HG02588 (cell line): ENCODE results near the gene SOX30.

Experiments used
- ATAC-seq: cut with Tn5 transposase; IDR thresholded peaks from one replicate; pipeline ENCODE4 v1.9.1; 2021; ENCODE audit warnings: mild to moderate bottlenecking, moderate library complexity; ENCODE audit not compliant: unreplicated experiment

The SOX30 gene

GRCh38 chr5:157665467-157666070, 13.3 kb upstream of the SOX30 start:
- ATAC-seq = no peak

GRCh38 chr5:157659868-157660660, 7.8 kb upstream of the SOX30 start:
- no peak for ATAC-seq

DNA sequence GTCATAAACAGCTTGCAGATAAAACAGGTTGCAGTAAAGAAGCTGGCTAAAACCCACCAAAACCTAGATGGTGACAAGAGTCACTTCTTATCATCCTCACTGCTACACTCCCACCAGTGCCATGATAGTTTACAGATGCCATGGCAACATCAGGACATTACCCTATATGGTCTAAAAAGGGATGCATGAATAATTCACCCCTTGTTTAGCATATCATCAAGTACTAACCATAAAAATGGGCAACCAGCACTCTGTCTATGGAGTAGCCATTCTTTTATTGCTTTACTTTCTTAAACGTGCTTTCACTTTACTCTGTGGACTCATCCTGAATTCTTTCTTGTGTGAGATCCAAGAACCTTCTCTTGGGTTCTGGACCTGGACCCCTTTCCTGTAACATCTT, 6.7 kb upstream of the SOX30 start:
- ATAC-seq = no peak

GRCh38 chr5:157657516-157657915, 5.3 kb upstream of the SOX30 start:
- no peak for ATAC-seq

DNA sequence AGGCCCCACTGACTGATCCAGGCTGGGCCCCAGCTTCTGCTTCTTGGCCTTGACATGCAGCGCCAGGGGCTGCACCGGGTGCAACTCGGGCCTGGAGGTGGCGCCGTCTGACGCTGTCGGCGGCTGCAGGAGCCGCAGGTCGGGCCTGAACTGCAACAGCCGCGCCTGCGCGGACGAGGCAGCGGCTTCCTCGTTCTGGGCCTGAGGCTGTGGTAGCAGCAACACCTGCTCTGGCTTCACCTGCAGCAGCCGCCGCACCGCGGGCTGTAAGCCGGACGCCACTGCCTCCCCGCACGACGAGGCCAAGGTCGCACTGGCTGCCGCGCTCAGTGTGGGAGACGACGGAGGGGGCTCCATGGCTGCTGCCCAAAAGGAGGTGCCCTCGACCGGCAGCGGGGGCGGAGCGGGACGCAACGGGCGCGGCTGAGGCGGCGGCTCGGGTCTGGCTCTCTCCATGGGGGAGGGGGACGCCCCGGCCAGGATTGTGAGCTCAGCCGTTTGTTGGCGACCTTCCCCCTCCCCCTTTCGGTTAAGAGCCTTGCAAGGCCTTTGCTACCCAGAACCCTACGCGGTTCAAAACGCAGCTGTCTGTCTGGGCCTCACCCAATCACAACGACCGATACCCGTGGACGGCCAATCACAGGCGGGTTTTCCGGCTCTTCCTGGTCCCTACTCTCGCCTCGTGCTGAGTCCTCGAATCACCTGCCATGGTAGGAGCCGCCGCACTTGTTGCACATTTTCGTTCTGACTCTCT, 438 bp downstream of the SOX30 start:
- peak; percentile 93 for ATAC-seq

DNA sequence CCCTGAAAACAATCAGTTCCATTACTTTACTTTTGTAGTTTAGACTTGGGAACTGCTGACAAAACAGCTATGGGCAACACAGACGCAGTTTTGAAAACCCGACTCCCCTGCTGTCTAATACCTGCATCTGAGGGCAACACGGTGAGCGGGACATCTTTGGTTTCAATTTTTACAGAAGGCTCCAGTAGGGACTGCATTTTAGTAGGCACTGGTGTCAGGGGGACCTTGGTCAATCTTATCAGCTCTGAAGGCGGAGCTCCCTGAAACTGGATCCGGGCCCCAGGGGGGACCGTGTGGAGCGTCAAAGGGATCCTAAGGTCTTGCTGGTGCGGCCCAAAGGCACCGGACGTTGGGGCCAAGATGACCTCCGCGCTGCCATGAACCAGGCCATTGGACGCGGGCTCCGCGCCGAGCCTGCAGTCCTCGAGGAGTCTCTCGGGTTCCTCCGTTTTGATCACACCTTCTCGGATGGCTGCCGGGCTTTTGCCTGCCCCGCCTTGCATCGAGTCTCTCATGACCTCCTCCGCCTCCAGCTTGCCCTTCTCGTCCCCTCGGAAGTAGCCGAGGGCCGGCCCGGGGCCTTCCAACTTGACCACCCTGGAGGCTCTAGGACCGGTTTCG, 1.1 kb downstream of the SOX30 start:
- ATAC-seq = no peak

DNA sequence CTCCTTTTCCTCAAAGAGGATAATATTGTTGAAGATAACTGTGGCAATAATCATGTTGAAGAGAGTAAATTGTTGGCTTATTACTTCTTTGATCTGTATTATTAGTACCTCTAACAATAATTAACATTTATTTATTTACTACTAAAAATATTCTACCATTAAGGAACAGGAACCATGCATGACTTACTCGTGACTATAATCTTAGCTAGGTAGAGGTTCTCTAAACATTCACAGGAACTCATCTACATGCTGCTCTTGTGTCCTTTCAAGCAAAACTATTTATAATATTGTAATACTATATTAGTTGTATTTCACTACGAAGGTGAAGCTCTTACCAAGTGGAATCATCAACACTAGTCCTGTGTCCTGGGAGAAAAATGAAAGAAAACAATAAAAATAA, 3.1 kb downstream of the SOX30 start:
- ATAC-seq = no peak

DNA sequence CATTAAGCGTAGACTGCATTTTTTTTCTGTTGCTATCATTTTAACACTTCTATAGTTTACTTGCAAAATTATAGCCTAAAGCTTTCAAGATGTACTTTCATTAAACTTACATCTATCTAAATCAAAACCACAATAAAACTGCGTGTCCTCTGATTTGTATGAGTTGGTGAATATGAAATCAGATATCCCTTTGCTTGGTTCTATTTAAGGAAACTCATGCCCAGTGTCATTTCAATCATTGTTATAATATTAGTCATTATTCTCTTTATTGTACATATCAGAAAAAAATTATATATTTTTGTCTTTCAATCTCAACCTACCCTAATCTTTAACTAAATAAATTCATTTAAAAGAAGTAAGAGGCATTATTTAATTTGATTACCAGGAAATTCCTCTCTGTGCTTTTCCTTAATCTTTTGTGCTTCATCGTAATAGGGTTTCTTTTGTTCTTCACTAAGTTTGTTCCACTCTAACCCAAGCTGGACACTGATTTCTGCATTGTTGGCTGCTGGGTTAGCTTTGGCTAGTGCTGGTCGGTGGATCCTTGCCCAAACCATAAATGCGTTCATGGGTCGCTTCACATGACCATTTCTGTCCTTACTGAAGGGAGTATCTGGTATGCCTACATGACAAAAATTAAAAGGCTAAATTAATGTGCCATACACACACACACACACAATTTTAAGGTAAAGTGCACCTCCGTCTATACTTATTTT, 3.8 kb downstream of the SOX30 start:
- ATAC-seq = no peak

- no peak for ATAC-seq
Observed at GRCh38 chr5:157640406-157641066, 11.7 kb downstream of the SOX30 start.

DNA sequence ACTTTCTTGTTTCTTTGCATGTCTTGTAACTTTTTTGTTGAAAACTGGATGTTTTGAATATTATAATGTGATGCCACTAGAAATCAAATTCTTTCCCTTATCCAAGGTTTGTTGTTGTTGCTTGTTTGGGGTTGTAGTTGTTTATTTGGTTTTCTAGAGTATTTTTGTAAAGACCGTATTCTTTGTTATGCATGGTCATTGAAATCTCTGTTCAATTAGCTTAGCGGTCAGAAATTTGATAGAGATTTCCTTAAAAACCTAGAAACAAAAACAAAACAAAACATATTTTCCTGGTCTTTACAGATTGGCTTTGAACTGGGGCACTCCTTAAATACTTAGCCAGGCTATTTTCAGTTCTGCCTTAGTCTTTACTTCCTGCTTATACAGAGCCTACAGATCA, 21.9 kb downstream of the SOX30 start:
- ATAC-seq = no peak

- no peak for ATAC-seq
Observed at GRCh38 chr5:157626831-157627230, 25.4 kb downstream of the SOX30 start.

GRCh38 chr5:157624144-157624543, 28.1 kb downstream of the SOX30 start:
- ATAC-seq = no peak

DNA sequence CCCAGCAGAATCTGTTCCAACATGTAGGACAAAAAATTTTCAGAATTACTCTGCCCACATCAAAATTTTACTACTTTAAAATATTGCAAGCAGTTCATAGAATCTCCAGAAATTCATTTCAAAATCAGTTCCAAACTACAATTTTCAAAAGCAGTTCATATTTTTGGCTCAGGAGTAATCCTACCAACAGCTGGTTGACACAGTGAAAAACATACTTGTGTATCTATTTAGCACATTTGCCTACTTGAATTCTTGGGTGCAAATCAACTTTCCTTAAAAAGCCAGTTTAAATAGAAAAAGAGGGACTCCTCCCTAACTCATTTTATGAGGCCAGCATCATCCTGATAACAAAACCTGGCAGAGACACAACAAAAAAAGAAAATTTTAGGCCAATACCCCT, 31.5 kb downstream of the SOX30 start:
- no peak for ATAC-seq

DNA sequence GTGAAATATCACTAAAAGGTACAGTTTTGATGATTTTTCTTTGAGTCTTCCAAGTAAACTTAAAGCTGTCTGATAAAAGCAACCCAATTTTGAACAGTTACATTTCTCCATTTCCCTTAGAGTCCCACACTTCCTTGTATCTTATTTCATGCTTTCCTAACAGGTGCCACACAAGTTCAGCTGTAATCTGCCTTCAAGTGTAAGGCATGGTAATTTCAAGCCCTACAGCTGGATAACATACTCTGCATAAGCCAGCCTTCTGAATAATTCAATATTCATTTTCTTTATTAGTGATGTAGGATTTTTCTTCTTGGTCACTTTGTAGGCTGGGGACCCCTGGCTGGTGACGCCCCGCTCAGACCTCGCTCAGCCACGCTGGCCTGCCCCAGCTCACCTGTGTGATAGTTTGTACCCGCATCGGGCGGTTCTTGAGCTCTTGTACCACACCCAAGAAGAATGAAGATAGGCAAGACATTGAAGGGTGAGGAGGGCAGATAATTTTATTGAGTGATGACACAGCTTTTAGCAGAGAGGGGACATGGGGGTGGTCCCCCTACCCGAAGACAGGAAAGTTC, 34.0 kb downstream of the SOX30 start:
- ATAC-seq = no peak

GRCh38 chr5:157616785-157617184, 35.5 kb downstream of the SOX30 start:
- ATAC-seq = no peak

DNA sequence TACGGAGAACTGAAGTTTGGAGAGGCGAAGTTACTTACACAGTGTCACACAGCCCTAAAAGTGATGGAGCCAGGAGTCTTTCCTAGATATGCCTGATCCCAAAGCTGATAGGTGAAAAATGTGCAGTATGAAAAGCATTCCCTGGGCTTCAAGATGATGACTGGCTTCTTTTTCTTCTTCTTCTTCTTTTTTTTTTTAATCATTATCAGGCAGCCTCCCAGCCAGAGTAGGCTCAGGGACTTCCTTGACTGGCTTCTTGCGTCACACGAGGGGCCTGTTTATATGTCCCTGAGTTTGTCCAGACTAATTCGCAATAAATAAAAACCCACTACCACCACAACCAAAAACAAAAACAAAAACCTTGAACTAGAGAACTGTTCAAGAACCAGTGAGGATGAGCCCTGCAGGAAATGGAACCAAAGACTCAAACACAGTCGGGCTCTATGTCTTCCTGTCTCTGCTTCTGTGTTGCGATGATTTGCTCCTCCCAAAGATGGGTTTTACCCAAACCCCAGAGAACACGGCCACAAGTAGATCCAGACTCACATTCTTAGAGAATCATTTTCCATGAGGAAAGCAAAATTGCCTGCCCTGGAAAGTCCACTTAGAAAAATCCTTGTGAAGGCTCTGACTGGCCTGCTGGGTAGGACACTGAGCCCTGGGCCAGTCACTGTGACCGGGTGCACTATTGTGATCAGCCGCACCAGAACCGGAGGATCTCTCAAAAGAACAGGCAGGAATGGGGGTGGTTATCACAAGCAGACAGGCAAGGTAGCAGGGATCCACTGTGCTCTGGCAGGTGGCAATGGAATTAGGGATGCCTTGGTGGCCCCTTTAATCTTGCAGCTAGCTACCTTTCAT, 38.6 kb downstream of the SOX30 start:
- no peak for ATAC-seq

DNA sequence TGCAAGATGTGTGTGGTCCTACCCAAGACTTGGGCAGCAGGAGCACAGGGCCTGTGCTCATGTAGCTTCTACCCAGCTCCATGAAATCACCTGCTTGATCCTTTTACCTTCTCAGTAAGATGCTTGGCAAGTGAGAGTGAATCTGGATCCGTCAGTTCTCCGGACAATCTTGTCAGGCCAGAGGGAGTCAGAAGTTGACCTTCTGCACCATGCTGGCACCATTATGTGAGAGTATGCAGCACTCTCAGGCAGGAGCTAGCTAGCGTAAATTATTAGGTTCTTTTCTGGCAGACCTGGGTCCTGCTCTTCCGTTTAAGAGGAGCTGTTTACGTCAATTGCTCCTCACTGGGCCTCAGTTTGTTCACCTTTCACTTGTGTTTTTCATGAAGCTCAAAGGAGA, 39.7 kb downstream of the SOX30 start:
- ATAC-seq = no peak

- ATAC-seq = peak; percentile 78
Observed at GRCh38 chr5:157611571-157612476, 40.4 kb downstream of the SOX30 start.
